Hair follicular keratinocyte (primary cell): ENCODE data around the gene OR2T11. TPM values are rescaled to one million over a fixed set of nuclear protein-coding genes. Genes with fewer than 3 reads are reported as not detected.

Experiments used
- total RNA-seq: library from RNA; depleted of rRNA; stranded (reverse); fragments of >200 nt; gene quantifications from 2 replicates; pipeline ENCODE4 v1.2.3, GENCODE V29; 2015

Gene OR2T11
- total RNA-seq: not detected in 2 replicates

GRCh38 chr1:248634991-248635390, at the start of gene OR2T11:
OR2T11 (minus strand) TSS chr1:248635091; CDS start chr1:248627128, 7,963 bp downstream.

DNA sequence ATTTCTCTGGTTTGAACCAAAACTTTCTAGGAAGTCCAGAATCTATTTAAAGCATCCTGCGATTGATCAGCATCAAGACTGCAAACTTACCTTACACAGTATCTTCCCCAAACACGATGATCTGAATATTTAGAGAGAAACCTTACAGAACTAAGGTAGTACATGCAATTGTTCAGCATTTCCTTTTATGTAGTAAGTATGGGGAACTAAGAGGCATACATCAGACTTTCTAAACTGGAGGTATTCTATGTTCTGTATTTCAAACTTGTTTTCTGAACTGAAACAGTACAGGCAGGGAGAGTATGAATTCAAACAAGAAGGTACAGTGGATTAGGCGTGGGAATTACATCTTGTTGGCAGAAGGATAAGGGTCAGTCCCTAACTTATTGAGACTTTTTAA, 20.5 kb upstream of the OR2T11 start, which contains the start of gene OR2T27:
Gene OR2T27 (minus strand): TSS at position 175 of the 400 bp plus-strand sequence. CDS start 4,644 bp downstream, outside the sequence.

DNA sequence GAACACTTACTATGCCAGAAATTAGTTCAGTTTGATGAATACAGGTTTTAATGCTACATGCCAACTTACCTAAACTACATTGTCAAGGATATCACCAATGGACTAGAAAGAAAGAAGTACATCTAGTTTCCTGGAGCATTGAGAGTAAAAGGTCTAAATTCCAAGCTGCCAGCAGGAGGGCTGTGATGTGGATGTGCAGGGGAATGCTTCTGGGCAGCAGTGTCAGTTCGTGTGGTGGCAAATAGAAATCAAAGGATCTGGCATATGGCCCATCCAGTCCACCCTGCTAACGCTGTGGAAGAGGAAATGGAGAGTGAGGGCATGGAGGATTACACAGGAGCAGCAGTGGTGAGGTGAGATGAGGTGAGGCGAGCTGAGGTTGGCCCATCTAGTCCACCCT, 10.3 kb upstream of the OR2T11 start, which contains the start of gene OR2T35:
Gene OR2T35 (minus strand): TSS at position 101 of the 400 bp plus-strand sequence. CDS start 6,020 bp downstream, outside the sequence.

DNA sequence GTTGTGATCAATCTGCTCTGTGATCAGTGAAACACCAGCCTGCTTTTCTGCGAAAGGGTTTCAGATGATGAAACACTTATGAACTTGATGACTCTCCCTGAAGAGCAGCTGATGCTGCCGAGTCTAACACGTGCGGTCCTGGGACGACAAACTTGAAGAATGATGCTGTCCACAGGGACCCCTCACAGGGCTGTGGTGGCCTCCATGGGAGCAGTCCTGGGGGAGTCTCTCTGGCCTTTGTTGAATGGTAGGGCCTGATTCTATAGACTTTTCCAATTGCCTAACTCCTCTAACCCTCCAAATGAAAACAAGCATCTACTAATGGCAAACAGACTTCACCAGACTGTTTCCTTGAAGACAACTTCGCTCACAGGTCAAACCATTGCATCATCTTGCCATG, 37.3 kb downstream of the OR2T11 start, which contains the start of gene OR2T10:
Gene OR2T10 (minus strand): TSS at position 112 of the 400 bp plus-strand sequence. CDS start 3,932 bp downstream, outside the sequence.

GRCh38 chr1:248574657-248575056, 60.2 kb downstream of the OR2T11 start, which contains the start of gene OR2T34:
OR2T34 (minus strand) TSS chr1:248574757; CDS start chr1:248574757, 0 bp downstream.

Other genes with a start within 250 kb of the OR2T11 start
- gene OR2T1, start 232.0 kb downstream of the OR2T11 start, total RNA-seq: not detected in 2 replicates
- gene OR2T2, start 189.5 kb downstream of the OR2T11 start, total RNA-seq: not detected in 2 replicates
- not detected in 2 replicates for gene OR2T3, start 161.7 kb downstream of the OR2T11 start, total RNA-seq
- gene OR2T5, start 146.5 kb downstream of the OR2T11 start, total RNA-seq: not detected in 2 replicates
- not detected in 2 replicates for gene OR2G6, start 127.0 kb downstream of the OR2T11 start, total RNA-seq
- not detected in 2 replicates for gene OR2T29, start 72.3 kb downstream of the OR2T11 start, total RNA-seq
- gene OR2T34, start 60.3 kb downstream of the OR2T11 start, total RNA-seq: not detected in 2 replicates
- not detected in 2 replicates for gene OR2T10, start 37.4 kb downstream of the OR2T11 start, total RNA-seq
- not detected in 2 replicates for gene OR2T35, start 10.2 kb upstream of the OR2T11 start, total RNA-seq
- gene OR2T27, start 20.4 kb upstream of the OR2T11 start, total RNA-seq: not detected in 2 replicates
- gene OR14I1, start 67.7 kb upstream of the OR2T11 start, total RNA-seq: not detected in 2 replicates
- gene LYPD8, start 120.7 kb upstream of the OR2T11 start, total RNA-seq: not detected in 2 replicates
- gene SH3BP5L, start 190.8 kb upstream of the OR2T11 start, total RNA-seq: 18.4 TPM in 2 replicates
- 26.2 and 28.7 TPM in 2 replicates for gene ZNF672, start 203.1 kb upstream of the OR2T11 start, total RNA-seq
- gene ZNF692, start 224.0 kb upstream of the OR2T11 start, total RNA-seq: 18.2 and 24.7 TPM in 2 replicates